HUES6 (cell line): ENCODE data around the gene CASS4.

ENCODE experiments used
- H3K27ac ChIP-seq: 2 replicates; pipeline ENCODE4 v1.7.0; 2013; ENCODE audit warnings: low read depth, mild to moderate bottlenecking, low read length, inconsistent platforms
- H3K27me3 ChIP-seq: 2 replicates; pipeline ENCODE4 v1.6.1; 2013; ENCODE audit warnings: low read length; ENCODE audit not compliant: control insufficient read depth, insufficient read depth
- H3K36me3 ChIP-seq: 2 replicates; pipeline ENCODE4 v1.6.1; 2013; ENCODE audit warnings: low read length; ENCODE audit not compliant: control insufficient read depth, insufficient read depth
- H3K4me1 ChIP-seq: 2 replicates; pipeline ENCODE4 v1.6.1; 2013; ENCODE audit warnings: low read length; ENCODE audit not compliant: control insufficient read depth, insufficient read depth
- H3K4me3 ChIP-seq: 2 replicates; pipeline ENCODE4 v1.5.1; 2013; ENCODE audit warnings: low read depth, low read length
- H3K9ac ChIP-seq: one replicate; pipeline ENCODE4 v1.6.1; 2013; ENCODE audit warnings: mild to moderate bottlenecking, low read length
- H3K9me3 ChIP-seq: 2 replicates; pipeline ENCODE4 v1.6.1; 2013; ENCODE audit warnings: low read depth, low read length; ENCODE audit not compliant: control insufficient read depth, insufficient read depth

The CASS4 gene

GRCh38 chr20:56423886-56424285 lies 11.8 kb downstream of the CASS4 start:
- H3K36me3 ChIP-seq, result no peaks in the 10 kb centered on the region
- H3K27ac ChIP-seq, result no peak overlapping the region
- H3K27me3 ChIP-seq, result peaks cover 25% of the 10 kb centered on the region
- no peak overlapping the region for H3K9ac ChIP-seq
- H3K4me1 ChIP-seq, result peaks cover 9% of the 10 kb centered on the region
- no peak overlapping the region for H3K4me3 ChIP-seq
- H3K9me3 ChIP-seq, result no peaks in the 10 kb centered on the region

DNA sequence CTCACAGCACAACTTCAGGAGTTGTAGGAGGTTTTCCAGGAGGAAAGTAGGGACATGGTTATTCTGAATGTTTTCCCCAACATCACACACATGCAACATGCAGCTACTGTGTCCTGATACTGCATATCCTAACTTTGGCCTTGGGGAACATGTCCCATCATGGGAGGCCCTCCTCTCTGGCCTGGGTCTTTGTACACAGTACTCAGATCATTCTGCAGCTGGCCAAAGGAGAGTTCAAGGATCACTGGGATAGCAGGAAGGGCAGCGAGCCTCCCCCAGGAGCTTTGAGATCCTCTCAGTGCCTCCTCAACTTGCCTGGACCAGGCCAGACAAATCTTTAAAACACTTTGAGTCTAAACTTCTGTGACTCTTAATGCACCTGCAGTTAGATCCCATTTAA lies 12.9 kb downstream of the CASS4 start:
- H3K27ac ChIP-seq, result no peak overlapping the region
- H3K4me1 ChIP-seq, result peaks cover 9% of the 10 kb centered on the region
- peaks cover 25% of the 10 kb centered on the region for H3K27me3 ChIP-seq
- H3K9me3 ChIP-seq, result no peaks in the 10 kb centered on the region
- H3K9ac ChIP-seq, result no peak overlapping the region
- H3K4me3 ChIP-seq, result no peak overlapping the region
- no peaks in the 10 kb centered on the region for H3K36me3 ChIP-seq

DNA sequence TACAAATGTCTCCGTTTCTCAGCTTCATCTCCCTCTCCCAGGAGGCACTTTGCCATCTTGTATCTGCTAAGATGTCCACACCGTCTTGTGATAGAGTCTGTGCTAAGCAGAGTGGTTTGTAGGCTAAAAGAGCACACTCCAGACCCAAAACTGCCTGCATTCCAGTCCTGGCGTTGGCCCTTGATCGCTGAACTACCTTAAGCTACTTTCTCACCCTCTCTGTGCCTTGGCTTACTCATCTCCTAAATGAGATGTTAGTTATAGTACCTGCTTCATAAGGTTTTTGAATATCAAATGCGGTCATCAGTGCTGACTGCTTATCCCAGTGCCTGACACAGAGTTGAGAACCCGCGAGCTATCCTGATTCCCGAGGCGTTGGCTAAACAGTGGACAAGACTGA lies 14.0 kb downstream of the CASS4 start:
- no peak overlapping the region for H3K4me3 ChIP-seq
- peaks cover 9% of the 10 kb centered on the region for H3K4me1 ChIP-seq
- H3K9me3 ChIP-seq, result no peaks in the 10 kb centered on the region
- H3K9ac ChIP-seq, result no peak overlapping the region
- H3K27me3 ChIP-seq, result peaks cover 25% of the 10 kb centered on the region
- no peak overlapping the region for H3K27ac ChIP-seq
- no peaks in the 10 kb centered on the region for H3K36me3 ChIP-seq

GRCh38 chr20:56426926-56427325 lies 14.9 kb downstream of the CASS4 start:
- H3K9ac ChIP-seq, result no peak overlapping the region
- H3K9me3 ChIP-seq, result no peaks in the 10 kb centered on the region
- H3K27me3 ChIP-seq, result peaks cover 24% of the 10 kb centered on the region
- H3K36me3 ChIP-seq, result no peaks in the 10 kb centered on the region
- no peak overlapping the region for H3K4me3 ChIP-seq
- H3K27ac ChIP-seq, result no peak overlapping the region
- H3K4me1 ChIP-seq, result peaks cover 9% of the 10 kb centered on the region

GRCh38 chr20:56427797-56428196 lies 15.7 kb downstream of the CASS4 start:
- Histone ChIP-seq H3K27ac (no peak overlapping the region), H3K27me3 (peaks cover 19% of the 10 kb centered on the region), H3K4me1 (peaks cover 3% of the 10 kb centered on the region), H3K9me3 (no peaks in the 10 kb centered on the region), H3K4me3 (no peak overlapping the region), H3K36me3 (no peaks in the 10 kb centered on the region), H3K9ac (no peak overlapping the region)

GRCh38 chr20:56428410-56428809 lies 16.4 kb downstream of the CASS4 start:
- no peak overlapping the region for H3K27ac ChIP-seq
- H3K9me3 ChIP-seq, result no peaks in the 10 kb centered on the region
- no peaks in the 10 kb centered on the region for H3K36me3 ChIP-seq
- no peaks in the 10 kb centered on the region for H3K4me1 ChIP-seq
- no peak overlapping the region for H3K4me3 ChIP-seq
- H3K27me3 ChIP-seq, result peaks cover 19% of the 10 kb centered on the region
- H3K9ac ChIP-seq, result no peak overlapping the region

DNA sequence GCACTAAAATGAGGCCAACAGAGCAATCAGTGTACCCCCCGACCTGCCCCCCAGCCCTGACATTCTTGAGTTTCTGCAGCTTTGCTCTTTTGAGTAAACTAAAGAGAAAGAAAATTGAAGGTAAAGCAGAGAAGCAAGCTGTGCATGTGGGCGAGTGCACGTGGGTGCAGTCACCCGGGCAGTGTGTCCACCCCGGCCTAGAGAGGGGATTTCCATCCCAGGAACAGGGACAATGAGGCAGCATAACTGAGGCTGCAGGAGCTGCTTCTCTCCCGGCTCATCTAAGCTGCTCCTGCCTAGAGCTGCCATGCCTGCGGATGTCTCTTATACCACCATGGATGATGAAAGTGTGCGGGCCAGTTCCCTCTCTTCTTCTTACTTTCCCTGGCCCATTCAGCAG lies 16.8 kb downstream of the CASS4 start:
- H3K4me1 ChIP-seq, result no peaks in the 10 kb centered on the region
- H3K4me3 ChIP-seq, result no peak overlapping the region
- H3K27me3 ChIP-seq, result peaks cover 19% of the 10 kb centered on the region
- H3K9ac ChIP-seq, result no peak overlapping the region
- H3K36me3 ChIP-seq, result no peaks in the 10 kb centered on the region
- no peak overlapping the region for H3K27ac ChIP-seq
- H3K9me3 ChIP-seq, result no peaks in the 10 kb centered on the region

- H3K4me1 ChIP-seq, result no peaks in the 10 kb centered on the region
- H3K36me3 ChIP-seq, result no peaks in the 10 kb centered on the region
- no peak overlapping the region for H3K27ac ChIP-seq
- no peak overlapping the region for H3K4me3 ChIP-seq
- H3K27me3 ChIP-seq, result peaks cover 19% of the 10 kb centered on the region
- no peaks in the 10 kb centered on the region for H3K9me3 ChIP-seq
- H3K9ac ChIP-seq, result no peak overlapping the region
These were observed 17.4 kb downstream of the CASS4 start for GRCh38 chr20:56429502-56429901.

DNA sequence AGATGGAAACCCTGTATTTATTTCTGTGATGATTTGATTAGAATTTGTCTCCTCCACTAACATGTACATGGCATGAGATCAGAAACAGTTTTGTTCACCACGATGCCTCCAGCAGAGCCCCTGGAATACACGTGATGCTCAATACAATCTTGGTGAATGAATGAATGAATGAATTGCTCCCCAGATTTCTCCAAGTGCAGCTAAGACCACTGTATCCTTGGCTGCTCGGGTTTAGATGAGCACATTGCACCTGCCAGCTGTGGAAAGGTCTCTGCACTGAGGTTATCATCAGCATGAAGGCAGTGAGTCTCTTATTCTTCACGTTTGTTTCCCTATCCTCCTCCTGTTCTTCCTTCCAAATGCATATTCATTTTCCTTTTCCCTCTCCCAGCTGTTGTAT lies 17.9 kb downstream of the CASS4 start:
- peaks cover 15% of the 10 kb centered on the region for H3K27me3 ChIP-seq
- no peak overlapping the region for H3K27ac ChIP-seq
- no peak overlapping the region for H3K9ac ChIP-seq
- H3K36me3 ChIP-seq, result no peaks in the 10 kb centered on the region
- no peak overlapping the region for H3K4me3 ChIP-seq
- no peaks in the 10 kb centered on the region for H3K9me3 ChIP-seq
- no peaks in the 10 kb centered on the region for H3K4me1 ChIP-seq

DNA sequence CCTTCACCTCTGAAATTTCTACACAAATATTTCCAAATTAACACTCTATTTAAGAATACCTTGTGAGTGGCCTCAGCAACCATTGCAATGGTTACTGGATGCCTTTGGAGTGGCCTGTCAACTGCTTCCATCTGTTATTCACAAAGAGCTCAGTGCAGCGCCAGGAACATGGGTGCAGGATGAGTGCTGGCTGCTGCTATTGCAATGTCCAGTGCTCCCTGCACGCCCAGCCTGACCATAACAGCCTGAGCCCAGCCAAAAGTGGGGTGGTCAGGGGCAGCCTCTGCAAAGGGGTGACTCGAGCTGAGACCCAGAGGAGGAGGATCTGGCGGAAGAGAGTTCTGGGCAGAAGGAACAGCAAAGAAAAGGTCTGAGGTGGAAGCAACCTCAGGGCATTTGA lies 18.4 kb downstream of the CASS4 start:
- H3K4me3 ChIP-seq, result no peak overlapping the region
- no peaks in the 10 kb centered on the region for H3K36me3 ChIP-seq
- peaks cover 10% of the 10 kb centered on the region for H3K27me3 ChIP-seq
- no peak overlapping the region for H3K27ac ChIP-seq
- no peaks in the 10 kb centered on the region for H3K9me3 ChIP-seq
- no peaks in the 10 kb centered on the region for H3K4me1 ChIP-seq
- H3K9ac ChIP-seq, result no peak overlapping the region

- H3K9me3 ChIP-seq, result no peaks in the 10 kb centered on the region
- H3K27ac ChIP-seq, result no peak overlapping the region
- no peaks in the 10 kb centered on the region for H3K4me1 ChIP-seq
- H3K36me3 ChIP-seq, result no peaks in the 10 kb centered on the region
- no peak overlapping the region for H3K4me3 ChIP-seq
- H3K27me3 ChIP-seq, result peaks cover 6% of the 10 kb centered on the region
- H3K9ac ChIP-seq, result no peak overlapping the region
These were observed 18.9 kb downstream of the CASS4 start for GRCh38 chr20:56430957-56431356.

DNA sequence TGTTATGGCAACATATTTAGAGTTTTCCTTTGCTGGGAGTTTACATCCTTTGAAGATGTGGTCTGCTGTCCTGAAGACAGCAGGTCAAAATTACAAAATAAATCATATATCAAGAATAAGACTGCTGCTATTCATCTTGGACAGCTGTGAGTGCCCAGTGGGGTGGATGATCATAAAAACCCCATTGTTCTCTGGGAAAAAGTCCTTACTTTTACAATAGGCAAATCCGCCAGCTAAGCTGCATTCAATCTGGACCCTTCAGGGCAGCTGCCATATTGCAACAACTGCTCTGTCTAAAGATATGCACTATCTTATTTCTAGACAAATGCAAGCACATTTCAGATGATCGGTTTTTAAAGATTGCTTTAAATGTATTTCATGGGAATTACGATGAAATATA lies 19.4 kb downstream of the CASS4 start:
- Histone ChIP-seq H3K27me3 (peaks cover under 1% of the 10 kb centered on the region; the same call in 1 of the 2 replicates), H3K36me3 (no peaks in the 10 kb centered on the region), H3K4me3 (no peak overlapping the region), H3K27ac (no peak overlapping the region), H3K9ac (no peak overlapping the region), H3K4me1 (no peaks in the 10 kb centered on the region), H3K9me3 (no peaks in the 10 kb centered on the region)
